ENCODE results near the gene ADGRE2.

DNA sequence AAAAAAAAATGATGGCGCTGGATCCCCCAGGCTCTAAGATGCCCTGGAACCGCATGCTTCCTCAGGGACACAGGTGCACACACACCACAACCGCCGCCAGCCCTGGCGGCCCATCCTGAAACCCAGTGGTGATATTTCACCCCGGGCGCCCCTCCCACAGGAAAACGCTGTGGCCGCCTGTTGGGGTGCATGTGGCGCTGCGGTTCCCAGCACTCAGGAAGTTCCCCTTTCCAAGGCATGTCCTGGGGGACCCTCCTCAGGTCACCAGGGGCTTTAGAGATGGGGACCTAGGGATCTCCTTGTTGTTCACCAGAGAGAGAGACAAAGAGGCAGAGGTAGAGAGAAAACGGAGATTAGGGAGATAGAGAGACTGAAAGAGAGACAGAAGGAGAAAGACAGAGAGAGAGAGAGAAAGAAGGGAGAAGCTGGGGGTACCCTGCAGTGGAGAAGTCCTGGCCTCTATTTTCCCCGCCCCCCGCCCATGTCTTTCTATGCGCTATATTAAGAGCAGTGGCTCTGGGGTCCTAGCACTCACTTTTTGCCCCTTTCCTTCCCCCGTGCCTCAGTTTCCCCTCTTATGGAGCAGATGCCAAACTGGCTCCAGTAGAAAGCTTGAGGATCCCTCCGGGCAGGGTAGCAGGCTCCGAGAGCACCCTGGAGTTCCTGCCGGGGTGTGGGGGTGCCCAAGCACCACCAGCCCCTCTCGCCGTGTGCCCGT, 2.3 kb downstream of the ADGRE2 start:
- TF ChIP-seq EZH2 (IDR thresholded peaks at IDR 0.05), result no peak
- no peak for TF ChIP-seq POLR2AphosphoS5 (IDR thresholded peaks at IDR 0.05; ENCODE audit: borderline replicate concordance, low read depth, low read length)

Measured in SK-N-MC (cell line).